Fibroblast of the aortic adventitia (primary cell): Measurements from ENCODE around the gene MGAT3. TPM values are rescaled to one million over a fixed set of nuclear protein-coding genes. Genes with fewer than 3 reads are reported as not detected.

Experiments used
- DNase-seq: peaks from one replicate; pipeline ENCODE4 v3.0.0-alpha.2; 2010; ENCODE audit warnings: low read depth
- H3K4me3 ChIP-seq: 2 replicates; pipeline ENCODE4 v1.5.1; 2011; ENCODE audit warnings: low read depth, mild to moderate bottlenecking, control low read depth, low read length, moderate library complexity
- total RNA-seq: library from RNA; depleted of rRNA; stranded (reverse); fragments of >200 nt; gene quantifications from 2 replicates; pipeline ENCODE4 v1.2.3, GENCODE V29; 2012; ENCODE audit warnings: low replicate concordance
- TF ChIP-seq, protein P1 (sequence below): IDR thresholded peaks from 2 replicates; pipeline ENCODE4 v1.5.1; 2011; ENCODE audit warnings: mild to moderate bottlenecking, low read length, control low read depth, inconsistent platforms; ENCODE audit not compliant: insufficient read depth

MGAT3 gene
- total RNA-seq, 1 donor, result 0.27 TPM

DNA sequence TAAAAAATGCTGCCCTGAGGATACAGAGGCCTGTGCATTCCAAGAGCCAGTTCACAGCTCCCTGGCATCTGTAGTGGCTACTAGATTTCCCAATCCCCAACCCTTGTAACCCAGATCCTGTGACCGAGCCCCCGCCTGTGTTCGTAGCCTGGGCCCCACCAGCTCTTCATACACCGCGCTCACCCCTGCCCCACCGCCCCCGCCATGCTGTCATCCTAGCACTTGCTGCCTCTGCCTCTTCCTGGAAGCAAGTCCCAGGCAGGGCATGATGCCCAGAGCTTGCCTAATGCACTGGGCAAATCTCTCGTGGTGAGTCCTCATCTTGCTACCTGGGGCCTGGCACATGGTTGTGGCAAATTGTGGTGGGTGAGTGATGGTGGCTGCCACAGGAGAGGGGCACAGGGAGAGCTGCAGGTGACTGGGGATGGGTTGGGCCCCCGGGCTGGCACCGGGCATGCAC, 7.1 kb downstream of the MGAT3 start:
- H3K4me3 ChIP-seq, result no peak overlapping the region
- peak; percentile 22 for DNase-seq
- TF ChIP-seq, protein P1, sequence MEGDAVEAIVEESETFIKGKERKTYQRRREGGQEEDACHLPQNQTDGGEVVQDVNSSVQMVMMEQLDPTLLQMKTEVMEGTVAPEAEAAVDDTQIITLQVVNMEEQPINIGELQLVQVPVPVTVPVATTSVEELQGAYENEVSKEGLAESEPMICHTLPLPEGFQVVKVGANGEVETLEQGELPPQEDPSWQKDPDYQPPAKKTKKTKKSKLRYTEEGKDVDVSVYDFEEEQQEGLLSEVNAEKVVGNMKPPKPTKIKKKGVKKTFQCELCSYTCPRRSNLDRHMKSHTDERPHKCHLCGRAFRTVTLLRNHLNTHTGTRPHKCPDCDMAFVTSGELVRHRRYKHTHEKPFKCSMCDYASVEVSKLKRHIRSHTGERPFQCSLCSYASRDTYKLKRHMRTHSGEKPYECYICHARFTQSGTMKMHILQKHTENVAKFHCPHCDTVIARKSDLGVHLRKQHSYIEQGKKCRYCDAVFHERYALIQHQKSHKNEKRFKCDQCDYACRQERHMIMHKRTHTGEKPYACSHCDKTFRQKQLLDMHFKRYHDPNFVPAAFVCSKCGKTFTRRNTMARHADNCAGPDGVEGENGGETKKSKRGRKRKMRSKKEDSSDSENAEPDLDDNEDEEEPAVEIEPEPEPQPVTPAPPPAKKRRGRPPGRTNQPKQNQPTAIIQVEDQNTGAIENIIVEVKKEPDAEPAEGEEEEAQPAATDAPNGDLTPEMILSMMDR, result no peak

GRCh38 chr22:39466228-39467006, 9.6 kb downstream of the MGAT3 start:
- H3K4me3 ChIP-seq, result no peak overlapping the region

DNA sequence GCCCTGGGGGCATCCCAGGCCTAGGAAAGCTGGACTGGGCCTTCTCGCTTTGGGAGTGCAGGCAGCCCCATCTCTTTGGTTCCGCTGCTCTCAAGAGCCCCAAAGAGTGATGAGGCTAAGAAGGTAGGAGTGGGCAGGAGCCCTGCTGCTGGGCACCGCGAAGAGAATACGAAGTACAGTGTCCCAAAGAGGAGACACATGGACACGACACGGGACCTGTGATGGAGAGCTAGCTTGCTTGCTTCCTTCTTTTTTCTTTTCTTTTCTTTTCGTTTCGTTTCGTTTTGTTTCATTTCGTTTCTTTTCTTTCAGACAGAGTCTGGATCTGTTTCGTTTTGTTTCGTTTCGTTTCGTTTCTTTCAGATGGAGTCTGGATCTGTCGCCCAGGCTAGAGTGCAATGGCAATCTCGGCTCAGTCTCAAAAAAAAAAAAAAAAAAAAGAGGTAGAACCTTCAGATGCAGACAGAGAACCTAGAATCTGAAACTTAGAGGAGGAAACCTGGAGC, 10.6 kb downstream of the MGAT3 start:
- H3K4me3 ChIP-seq, result no peak overlapping the region
- TF ChIP-seq, protein P1, result no peak
- no peak for DNase-seq

More at GRCh38 chr22:39466228-39467006, 9.6 kb downstream of the MGAT3 start:
- no peak for DNase-seq
- TF ChIP-seq, protein P1, result no peak

GRCh38 chr22:39468487-39469325, 11.9 kb downstream of the MGAT3 start:
- no peak for DNase-seq
- TF ChIP-seq, protein P1, result no peak
- H3K4me3 ChIP-seq, result no peak overlapping the region

DNA sequence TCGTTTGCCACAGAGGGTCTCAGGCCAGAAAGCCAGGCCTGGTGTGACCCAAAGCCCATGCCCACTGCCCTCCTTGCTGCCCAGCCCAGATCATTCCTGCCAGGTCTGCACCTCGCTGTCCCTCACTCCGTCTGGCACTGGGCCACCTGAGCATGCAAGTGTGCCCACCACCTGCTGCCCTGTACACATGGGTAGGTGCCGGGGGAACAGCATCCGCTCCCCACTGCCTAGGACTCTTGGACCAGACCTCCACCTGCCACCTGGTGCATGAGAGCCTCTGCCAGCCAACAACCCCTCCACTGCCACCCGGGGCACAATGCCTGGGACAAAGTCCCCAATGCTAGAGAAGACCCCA, 12.5 kb downstream of the MGAT3 start:
- H3K4me3 ChIP-seq, result no peak overlapping the region
- TF ChIP-seq, protein P1, result no peak
- no peak for DNase-seq

DNA sequence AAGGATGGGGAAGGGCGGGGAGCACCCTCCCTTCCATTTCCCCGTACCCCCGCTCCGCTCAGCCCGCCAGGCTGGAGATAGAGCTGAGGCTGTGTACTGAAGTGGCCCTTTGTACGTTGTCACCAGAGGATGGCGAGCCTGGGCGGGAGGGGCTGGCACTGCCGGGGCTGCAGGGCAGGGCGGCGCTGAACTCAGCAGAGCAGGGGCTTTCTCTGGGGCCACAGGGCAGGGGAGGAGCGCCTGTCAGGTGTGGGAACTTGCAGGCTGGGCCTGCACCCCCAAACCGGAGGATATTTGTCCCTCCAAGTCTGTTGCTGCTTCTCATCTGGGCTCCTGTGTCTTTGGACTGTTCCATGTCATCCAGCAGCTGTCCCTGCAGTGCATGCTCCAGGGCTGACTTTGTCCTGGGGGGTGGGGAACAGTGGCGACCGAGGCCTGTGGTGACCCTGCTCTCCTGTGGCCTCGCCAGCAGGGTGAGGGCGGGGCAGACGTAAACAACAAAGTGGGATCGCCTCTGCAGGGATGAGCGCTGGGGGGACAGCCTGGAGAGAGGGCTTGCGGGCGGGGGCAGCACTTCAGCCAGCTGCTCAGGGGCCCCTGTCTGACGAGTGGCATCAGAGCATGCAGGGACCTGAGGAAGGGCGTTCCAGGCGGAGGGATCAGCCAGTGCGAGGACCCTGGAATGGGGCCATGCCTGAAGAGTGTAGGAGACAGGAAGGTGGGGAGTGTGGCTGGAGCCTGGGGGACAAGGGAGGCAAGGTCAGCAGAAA, 13.1 kb downstream of the MGAT3 start:
- DNase-seq, result no peak
- TF ChIP-seq, protein P1, result no peak
- no peak overlapping the region for H3K4me3 ChIP-seq
